C4-2B (cell line): Measurements from ENCODE around the gene RNF217.
"Not testable (repeated sequence)": the region's sequence is repeated elsewhere in the genome, so short reads cannot be mapped to it uniquely, and the experiment has no call there.

Experiments
- H3K27ac ChIP-seq: fragments of 450-650 bp; 2 replicates; pipeline ENCODE4 v1.5.1; 2017
- ZFX ChIP-seq: fragments of 450-650 bp; IDR thresholded peaks from 2 replicates; pipeline ENCODE4 v1.6.1; 2017
- TF ChIP-seq, protein P1 (sequence below): fragments of 450-650 bp; conservative IDR thresholded peaks from 2 replicates; pipeline ENCODE4 v1.5.1; 2017; ENCODE audit warnings: mild to moderate bottlenecking

RNF217 gene

DNA sequence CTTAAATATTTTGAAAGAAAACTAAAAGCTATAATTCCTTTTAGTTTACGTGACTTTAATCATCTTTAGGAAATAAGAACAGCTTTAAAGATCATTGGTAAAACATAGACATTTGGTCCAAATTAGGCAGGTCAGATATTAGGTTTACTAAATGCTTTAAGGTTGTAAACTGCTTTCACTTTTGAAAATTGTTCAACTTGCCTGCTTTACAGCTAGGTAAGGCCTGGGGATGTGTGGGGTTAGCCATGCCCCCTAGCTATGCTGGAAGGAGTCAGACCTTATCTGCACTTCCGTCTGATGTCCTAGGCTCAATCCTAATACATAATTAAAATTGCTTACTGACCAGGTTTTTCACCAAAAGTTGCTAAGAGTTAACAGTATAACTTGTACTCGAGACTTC, 160.8 kb downstream of the RNF217 start:
- TF ChIP-seq ZFX, result no peak
- TF ChIP-seq, protein P1, sequence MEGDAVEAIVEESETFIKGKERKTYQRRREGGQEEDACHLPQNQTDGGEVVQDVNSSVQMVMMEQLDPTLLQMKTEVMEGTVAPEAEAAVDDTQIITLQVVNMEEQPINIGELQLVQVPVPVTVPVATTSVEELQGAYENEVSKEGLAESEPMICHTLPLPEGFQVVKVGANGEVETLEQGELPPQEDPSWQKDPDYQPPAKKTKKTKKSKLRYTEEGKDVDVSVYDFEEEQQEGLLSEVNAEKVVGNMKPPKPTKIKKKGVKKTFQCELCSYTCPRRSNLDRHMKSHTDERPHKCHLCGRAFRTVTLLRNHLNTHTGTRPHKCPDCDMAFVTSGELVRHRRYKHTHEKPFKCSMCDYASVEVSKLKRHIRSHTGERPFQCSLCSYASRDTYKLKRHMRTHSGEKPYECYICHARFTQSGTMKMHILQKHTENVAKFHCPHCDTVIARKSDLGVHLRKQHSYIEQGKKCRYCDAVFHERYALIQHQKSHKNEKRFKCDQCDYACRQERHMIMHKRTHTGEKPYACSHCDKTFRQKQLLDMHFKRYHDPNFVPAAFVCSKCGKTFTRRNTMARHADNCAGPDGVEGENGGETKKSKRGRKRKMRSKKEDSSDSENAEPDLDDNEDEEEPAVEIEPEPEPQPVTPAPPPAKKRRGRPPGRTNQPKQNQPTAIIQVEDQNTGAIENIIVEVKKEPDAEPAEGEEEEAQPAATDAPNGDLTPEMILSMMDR, result no peak
- no peak overlapping the region for H3K27ac ChIP-seq

DNA sequence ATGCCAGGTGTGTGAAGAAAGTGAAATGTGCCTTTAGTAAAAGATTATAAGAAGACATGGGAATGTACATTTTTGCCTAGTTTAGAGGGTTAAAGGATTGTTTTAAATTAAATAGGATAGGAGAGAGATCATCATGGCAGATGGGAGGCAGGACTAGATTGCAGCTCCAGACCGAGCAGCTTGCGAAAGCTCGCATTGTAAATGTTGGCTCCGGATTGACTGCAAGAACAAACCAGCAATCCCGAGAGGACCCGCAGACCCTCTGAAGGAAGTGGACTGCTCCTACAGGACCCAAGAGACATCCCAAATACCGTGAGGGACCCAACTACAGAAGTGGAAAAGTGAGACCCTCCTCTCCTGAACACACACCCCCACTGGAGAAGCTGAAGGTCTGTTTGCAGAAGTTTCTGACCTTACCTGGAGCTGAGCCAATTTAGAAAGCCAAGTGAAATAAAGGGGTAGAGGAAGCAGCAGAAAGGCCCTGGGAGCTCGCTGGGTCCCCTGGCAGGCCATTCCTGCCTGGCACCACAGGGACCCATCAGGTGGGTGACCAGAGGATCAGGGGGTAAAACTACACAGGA, 161.3 kb downstream of the RNF217 start:
- TF ChIP-seq, protein P1, result no peak
- TF ChIP-seq ZFX, result no peak
- no peak overlapping the region for H3K27ac ChIP-seq

DNA sequence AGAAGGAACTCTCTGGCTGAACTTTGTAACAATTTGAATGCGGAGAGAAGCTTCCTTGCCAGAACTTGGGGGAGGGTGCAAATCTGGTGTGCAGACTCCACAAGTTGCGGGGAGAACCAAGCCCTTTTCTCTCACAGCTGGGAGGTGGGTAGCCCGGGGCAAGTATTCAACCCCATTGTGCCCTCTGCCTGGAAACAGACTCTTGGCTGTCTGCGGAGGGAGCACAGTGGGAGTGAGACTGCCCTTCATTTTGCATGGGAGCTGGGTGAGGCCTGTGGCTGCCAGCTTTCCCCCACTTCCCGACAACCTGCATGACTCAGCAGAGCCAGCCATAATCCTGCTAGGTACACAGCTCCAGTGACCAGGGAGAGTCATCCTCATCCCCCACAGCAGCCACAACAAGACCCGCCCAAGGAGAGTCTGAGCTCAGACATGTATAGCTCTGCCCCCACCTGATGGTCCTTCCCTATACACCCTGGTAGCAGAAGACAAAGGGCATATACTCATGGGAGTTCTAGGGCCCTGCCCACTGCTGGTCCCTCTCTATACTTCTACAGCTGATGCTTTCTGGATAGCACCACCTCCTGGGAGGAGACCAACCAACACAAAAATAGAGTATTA, 161.9 kb downstream of the RNF217 start:
- TF ChIP-seq, protein P1, result no peak
- no peak for TF ChIP-seq ZFX
- H3K27ac ChIP-seq, result no peak overlapping the region

DNA sequence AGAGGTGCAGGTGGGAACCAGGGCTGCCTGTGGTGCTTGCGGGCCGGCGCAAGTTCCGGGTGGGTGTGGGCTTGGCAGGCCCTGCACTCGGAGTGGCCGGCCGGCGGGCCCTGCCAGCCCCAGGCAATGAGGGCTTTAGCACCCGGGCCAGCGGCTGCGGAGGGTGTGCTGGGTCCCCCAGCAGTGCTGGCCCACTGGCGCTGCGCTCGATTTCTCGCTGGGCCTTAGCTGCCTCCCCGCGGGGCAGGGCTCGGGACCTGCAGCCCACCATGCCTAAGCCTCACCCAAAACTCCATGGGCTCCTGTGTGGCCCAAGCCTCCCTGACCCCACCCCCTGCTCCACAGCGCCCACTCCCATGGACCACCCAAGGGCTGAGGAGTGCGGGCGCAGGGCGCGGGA, 163.6 kb downstream of the RNF217 start:
- H3K27ac ChIP-seq, result not testable (repeated sequence)

DNA sequence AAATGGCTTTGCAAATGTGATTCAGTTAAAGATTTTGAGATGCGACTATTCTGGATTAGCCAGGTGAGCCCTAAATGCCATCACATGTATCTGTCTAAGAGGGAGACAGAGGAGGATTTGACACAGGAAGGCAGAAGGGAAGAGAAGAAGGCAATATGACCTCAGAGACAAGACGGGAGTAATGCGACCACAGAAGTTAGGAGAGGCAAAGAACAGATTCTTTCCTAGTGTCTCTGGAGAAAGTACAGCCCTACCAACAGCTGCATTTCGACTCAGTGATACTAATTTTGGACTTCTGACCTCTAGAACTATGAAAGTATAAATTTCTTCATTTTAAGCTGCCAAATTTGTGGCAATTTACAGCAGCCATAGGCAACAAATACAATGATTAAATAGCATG, 167.1 kb downstream of the RNF217 start:
- no peak for TF ChIP-seq ZFX
- TF ChIP-seq, protein P1, result no peak
- H3K27ac ChIP-seq, result no peak overlapping the region

DNA sequence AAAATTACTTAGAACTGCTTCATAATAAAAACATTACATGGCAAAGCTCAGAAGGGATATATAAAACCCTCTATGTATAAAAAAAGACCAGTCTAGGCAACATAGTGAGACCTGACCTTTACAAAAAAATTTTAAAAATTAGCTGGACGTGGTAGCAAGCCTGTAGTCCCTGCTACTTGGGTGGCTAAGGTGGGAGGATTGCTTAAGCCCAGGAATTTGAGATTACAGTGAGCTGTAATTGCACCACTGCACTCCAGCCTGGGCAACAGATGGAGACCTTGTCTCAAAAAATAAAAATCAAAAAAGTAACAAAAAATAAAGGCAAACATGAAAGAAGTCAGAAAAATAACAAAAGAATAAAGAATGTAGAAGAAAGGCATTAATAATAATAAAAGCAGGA, 169.8 kb downstream of the RNF217 start:
- TF ChIP-seq, protein P1, result no peak
- TF ChIP-seq ZFX, result no peak
- H3K27ac ChIP-seq, result no peak overlapping the region

DNA sequence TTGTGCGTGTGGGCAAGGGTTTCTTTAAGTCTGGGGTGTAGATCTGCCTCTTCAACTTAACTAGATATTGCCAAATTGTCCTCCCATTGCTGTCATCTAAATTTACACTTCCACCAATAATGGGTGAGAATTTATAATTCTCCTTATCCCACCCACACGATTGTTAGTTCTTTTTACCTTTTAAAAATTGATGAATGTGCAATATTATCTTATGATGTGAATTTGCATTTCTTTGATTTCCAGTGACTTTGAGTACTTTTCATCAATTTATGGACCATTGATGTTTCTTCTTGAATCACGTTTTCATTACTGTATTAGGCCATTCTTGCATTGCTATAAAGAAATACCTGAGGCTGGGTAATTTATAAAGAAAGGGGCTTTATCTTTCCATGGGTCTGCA, 174.1 kb downstream of the RNF217 start:
- TF ChIP-seq, protein P1, result no peak
- TF ChIP-seq ZFX, result no peak
- H3K27ac ChIP-seq, result no peak overlapping the region

DNA sequence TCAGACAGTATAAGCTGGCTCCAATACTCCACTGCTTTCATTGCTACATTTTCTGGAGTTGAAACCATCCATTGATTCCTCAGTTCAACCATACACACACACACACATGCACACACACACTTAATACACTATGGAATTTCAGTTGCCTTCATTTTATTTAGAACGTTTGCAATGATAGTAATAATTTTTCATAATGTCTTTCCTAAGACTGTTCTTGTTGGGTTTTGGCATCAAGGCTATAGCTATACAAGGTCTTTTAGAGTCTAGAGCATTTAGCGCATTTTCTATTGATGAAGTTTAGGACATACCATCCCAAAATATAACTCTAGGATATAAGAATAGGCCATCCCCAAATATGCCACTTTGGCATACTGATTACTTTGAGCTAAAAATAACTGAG, 175.8 kb downstream of the RNF217 start:
- TF ChIP-seq, protein P1, result no peak
- no peak for TF ChIP-seq ZFX
- no peak overlapping the region for H3K27ac ChIP-seq
